Caco-2 (cell line): ENCODE results near the gene OR8G5. TPM values are rescaled to one million over a fixed set of nuclear protein-coding genes. Genes with fewer than 3 reads are reported as not detected.

Source experiments
- BruUV-seq: library from RNA; stranded (reverse); fragments of 400-500 nt; replicated peaks from 2 replicates; lab custom pipeline; 2021; lab: Mats Ljungman, UMichigan
- CTCF ChIA-PET: fragments of 300-600 bp; sonication (Branson Sonifier 250); formaldehyde crosslinking; loops from one replicate; lab custom pipeline; 2022; ENCODE audit warnings: antibody characterized with exemption; lab: Charles Lee
- POLR2A ChIA-PET: fragments of 300-600 bp; sonication (Branson Sonifier 250); formaldehyde crosslinking; loops from one replicate; lab custom pipeline; 2022; ENCODE audit warnings: antibody characterized with exemption; lab: Charles Lee
- DNase-seq, 2 experiments: peaks; one replicate each; pipeline versions ENCODE4 v3.0.0 to v3.0.0-alpha.2; 2020 to 2022
- H3K27me3 ChIP-seq: replicated peaks from 2 replicates; pipeline ENCODE4 v1.6.0; 2011; ENCODE audit warnings: low read length; ENCODE audit not compliant: control insufficient read depth, insufficient read depth
- H3K36me3 ChIP-seq: 2 replicates; pipeline ENCODE4 v1.5.1; 2011; ENCODE audit warnings: low read length; ENCODE audit not compliant: control insufficient read depth, insufficient read depth
- H3K4me1 ChIP-seq: fragments of 250-450 bp; sonication (Bioruptor Pico); 2 replicates; pipeline ENCODE4 v1.5.1; 2020; ENCODE audit warnings: mild to moderate bottlenecking
- H3K4me3 ChIP-seq: 2 replicates; pipeline ENCODE4 v1.5.1; 2011; ENCODE audit warnings: low read depth, mild to moderate bottlenecking, control low read depth, low read length
- H3K9me3 ChIP-seq: fragments of 250-450 bp; sonication (Bioruptor Pico); 2 replicates; pipeline ENCODE4 v1.5.1; 2020; ENCODE audit warnings: mild to moderate bottlenecking, moderate library complexity
- H3K27ac Mint-ChIP-seq: one replicate; pipeline ENCODE4 v1.8.0; 2022; ENCODE audit warnings: mixed read lengths; ENCODE audit not compliant: unreplicated experiment
- H3K27me3 Mint-ChIP-seq: one replicate; pipeline ENCODE4 v1.8.0; 2022; ENCODE audit warnings: mixed read lengths; ENCODE audit not compliant: insufficient read depth, unreplicated experiment
- H3K36me3 Mint-ChIP-seq: one replicate; pipeline ENCODE4 v1.8.0; 2022; ENCODE audit warnings: mild to moderate bottlenecking, mixed read lengths; ENCODE audit not compliant: insufficient read depth, unreplicated experiment
- H3K4me1 Mint-ChIP-seq: one replicate; pipeline ENCODE4 v1.8.0; 2022; ENCODE audit warnings: low read depth, mixed read lengths; ENCODE audit not compliant: unreplicated experiment
- H3K4me3 Mint-ChIP-seq: one replicate; pipeline ENCODE4 v1.8.0; 2022; ENCODE audit warnings: mild to moderate bottlenecking, moderate library complexity, mixed read lengths; ENCODE audit not compliant: unreplicated experiment
- H3K9me3 Mint-ChIP-seq: one replicate; pipeline ENCODE4 v1.8.0; 2022; ENCODE audit warnings: mixed read lengths; ENCODE audit not compliant: unreplicated experiment
- intact Hi-C: fragments of 100-400 bp; cut with micrococcal nuclease; formaldehyde crosslinking; loops from one replicate; pipeline ENCODE4 v1.10.0; 2022; ENCODE audit not compliant: unreplicated experiment
- total RNA-seq: library from RNA; stranded (reverse); gene quantifications from 2 replicates; pipeline ENCODE4 v1.2.3, GENCODE V29; 2022
- TF ChIP-seq, protein P1 (sequence below), 2 experiments: fragments of 200-600 bp in 1 of 2; IDR thresholded peaks; 1 replicate in 1 of 2; 2 replicates in 1 of 2; pipeline versions ENCODE4 v1.5.1 to v1.8.0; 2011 to 2022; ENCODE audit warnings: antibody characterized with exemption in 1 of 2, control low read depth in 1 of 2, inconsistent platforms in 1 of 2, low read depth in 1 of 2, low read length in 1 of 2, mild to moderate bottlenecking in 1 of 2, moderate library complexity in 1 of 2; ENCODE audit not compliant: insufficient read depth in 1 of 2, severe bottlenecking in 1 of 2, unreplicated experiment in 1 of 2

The OR8G5 gene
- total RNA-seq, 1 experiment from 2014 or later = not detected

DNA sequence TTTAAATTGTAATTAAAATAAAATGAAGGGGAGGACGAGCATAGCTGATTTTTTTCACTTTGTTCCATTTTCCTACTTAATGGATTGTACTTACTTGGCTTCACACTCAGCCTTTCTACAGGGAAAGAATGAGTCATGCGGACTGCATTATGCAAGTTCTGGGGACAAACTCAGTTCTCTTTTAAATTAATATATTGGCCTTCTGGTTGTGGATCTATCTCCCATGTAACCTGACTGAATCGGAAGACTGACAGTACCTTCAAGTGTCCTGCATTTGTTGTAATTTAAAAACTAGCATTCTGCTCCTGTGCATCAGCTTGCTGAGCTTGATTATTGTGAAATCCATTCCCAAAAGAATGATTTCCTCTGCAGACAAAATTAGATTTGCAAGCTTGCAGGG is 45.4 kb downstream of the OR8G5 start:
- intact Hi-C loops = loop anchor here (5.0 kb wide), 1 partner anchor 1669 kb away; no protein-coding TSS in a partner anchor
- H3K27me3 ChIP-seq = no peaks in the 10 kb centered on the region
- no peak for DNase-seq
- H3K4me3 ChIP-seq = no peak overlapping the region
- H3K36me3 ChIP-seq = no peaks in the 10 kb centered on the region
- Mint-ChIP-seq H3K4me3 (no peak overlapping the region), H3K36me3 (no peaks in the 10 kb centered on the region), H3K4me1 (no peaks in the 10 kb centered on the region), H3K27me3 (peaks cover 17% of the 10 kb centered on the region), H3K27ac (no peak overlapping the region), H3K9me3 (no peaks in the 10 kb centered on the region)
- TF ChIP-seq, protein P1, sequence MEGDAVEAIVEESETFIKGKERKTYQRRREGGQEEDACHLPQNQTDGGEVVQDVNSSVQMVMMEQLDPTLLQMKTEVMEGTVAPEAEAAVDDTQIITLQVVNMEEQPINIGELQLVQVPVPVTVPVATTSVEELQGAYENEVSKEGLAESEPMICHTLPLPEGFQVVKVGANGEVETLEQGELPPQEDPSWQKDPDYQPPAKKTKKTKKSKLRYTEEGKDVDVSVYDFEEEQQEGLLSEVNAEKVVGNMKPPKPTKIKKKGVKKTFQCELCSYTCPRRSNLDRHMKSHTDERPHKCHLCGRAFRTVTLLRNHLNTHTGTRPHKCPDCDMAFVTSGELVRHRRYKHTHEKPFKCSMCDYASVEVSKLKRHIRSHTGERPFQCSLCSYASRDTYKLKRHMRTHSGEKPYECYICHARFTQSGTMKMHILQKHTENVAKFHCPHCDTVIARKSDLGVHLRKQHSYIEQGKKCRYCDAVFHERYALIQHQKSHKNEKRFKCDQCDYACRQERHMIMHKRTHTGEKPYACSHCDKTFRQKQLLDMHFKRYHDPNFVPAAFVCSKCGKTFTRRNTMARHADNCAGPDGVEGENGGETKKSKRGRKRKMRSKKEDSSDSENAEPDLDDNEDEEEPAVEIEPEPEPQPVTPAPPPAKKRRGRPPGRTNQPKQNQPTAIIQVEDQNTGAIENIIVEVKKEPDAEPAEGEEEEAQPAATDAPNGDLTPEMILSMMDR (IDR thresholded peaks at IDR 0.05; ENCODE audit: insufficient read depth in 1 of 2, low read depth in 1 of 2, low read length in 1 of 2, severe bottlenecking in 1 of 2, unreplicated experiment in 1 of 2) = no peak
- no peaks in the 10 kb centered on the region for H3K9me3 ChIP-seq
- no TSS peak for BruUV-seq
- CTCF ChIA-PET = no interaction called here
- POLR2A ChIA-PET = no interaction called here
- no peaks in the 10 kb centered on the region; the same call in 1 of the 2 replicates for H3K4me1 ChIP-seq

DNA sequence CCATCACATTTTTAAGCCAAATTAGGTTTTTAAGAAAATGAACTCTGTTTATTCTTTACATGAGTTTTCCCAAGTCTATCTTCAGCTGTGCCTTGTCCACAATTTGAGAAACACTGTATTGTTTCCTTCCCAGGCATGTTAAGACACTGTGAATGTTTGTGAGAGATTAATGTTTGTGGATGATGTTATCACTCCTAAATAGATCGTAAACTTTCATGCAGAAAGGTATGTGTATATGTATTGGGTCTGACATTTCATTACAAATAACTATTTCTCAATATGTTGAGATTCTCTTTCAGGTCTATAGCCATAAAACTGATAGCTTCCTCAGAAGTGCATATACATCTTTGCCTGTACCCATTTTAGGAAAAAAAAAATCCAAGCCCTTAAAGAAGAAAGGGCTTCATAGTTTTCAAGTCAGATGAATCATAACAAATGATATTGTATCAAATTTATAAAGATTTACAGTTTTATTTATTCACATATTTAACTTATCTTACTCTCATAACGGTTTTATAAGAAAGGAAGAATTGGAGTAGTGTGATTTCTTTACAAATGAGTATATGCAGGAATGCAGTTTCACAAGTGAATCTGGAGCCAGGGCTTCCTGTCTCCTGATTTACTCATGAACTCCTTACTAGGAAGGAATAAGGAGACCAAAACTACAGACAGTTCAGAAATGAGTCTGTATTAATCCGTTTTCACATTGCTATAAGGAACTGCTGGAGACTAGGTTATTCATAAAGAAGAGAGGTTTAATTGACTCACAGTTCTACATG is 46.4 kb downstream of the OR8G5 start:
- Mint-ChIP-seq H3K27me3 (peaks cover 20% of the 10 kb centered on the region), H3K4me3 (no peak overlapping the region), H3K9me3 (no peaks in the 10 kb centered on the region), H3K36me3 (no peaks in the 10 kb centered on the region), H3K27ac (no peak overlapping the region), H3K4me1 (no peaks in the 10 kb centered on the region)
- TF ChIP-seq, protein P1 (IDR thresholded peaks at IDR 0.05; ENCODE audit: insufficient read depth in 1 of 2, low read depth in 1 of 2, low read length in 1 of 2, severe bottlenecking in 1 of 2, unreplicated experiment in 1 of 2) = no peak
- intact Hi-C loops = loop anchor here (5.0 kb wide), 1 partner anchor 1670 kb away; no protein-coding TSS in a partner anchor
- Histone ChIP-seq H3K4me1 (no peaks in the 10 kb centered on the region; the same call in 1 of the 2 replicates), H3K9me3 (no peaks in the 10 kb centered on the region), H3K36me3 (no peaks in the 10 kb centered on the region), H3K27me3 (no peaks in the 10 kb centered on the region), H3K4me3 (no peak overlapping the region)
- POLR2A ChIA-PET = no interaction called here
- CTCF ChIA-PET = no interaction called here
- no peak for DNase-seq
- BruUV-seq = no TSS peak

DNA sequence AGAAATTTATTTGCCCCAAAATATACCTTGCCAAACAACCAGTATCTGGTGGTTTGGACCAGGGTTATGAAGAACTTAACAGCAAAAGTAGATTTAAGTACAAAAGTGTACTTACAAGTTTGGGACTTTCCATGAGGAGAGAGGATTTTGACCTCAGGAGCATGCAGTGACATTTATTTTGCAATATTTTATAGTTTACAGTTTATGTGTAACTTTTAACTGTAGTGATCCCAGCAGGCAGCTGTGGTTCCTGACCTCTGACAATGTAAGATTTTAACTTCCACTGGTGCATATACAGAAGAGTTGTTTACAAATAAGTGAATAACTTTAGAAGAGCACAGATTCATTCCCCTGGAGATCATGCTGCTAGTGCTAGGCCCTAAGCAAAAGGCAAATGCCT is 50.9 kb downstream of the OR8G5 start:
- no peak overlapping the region for H3K4me3 ChIP-seq
- Mint-ChIP-seq H3K27ac (no peak overlapping the region), H3K36me3 (no peaks in the 10 kb centered on the region), H3K4me1 (no peaks in the 10 kb centered on the region), H3K9me3 (no peaks in the 10 kb centered on the region), H3K27me3 (peaks cover 22% of the 10 kb centered on the region), H3K4me3 (no peak overlapping the region)
- TF ChIP-seq, protein P1 (IDR thresholded peaks at IDR 0.05; ENCODE audit: insufficient read depth in 1 of 2, low read depth in 1 of 2, low read length in 1 of 2, severe bottlenecking in 1 of 2, unreplicated experiment in 1 of 2) = no peak
- H3K4me1 ChIP-seq = no peaks in the 10 kb centered on the region
- intact Hi-C loops = no loop called here
- no TSS peak for BruUV-seq
- 0 out of 2 replicates have a peak, but pooled peaks cover 3% of the 10 kb centered on the region for H3K27me3 ChIP-seq
- ChIA-PET POLR2A (no interaction called here), CTCF (no interaction called here)
- no peaks in the 10 kb centered on the region for H3K9me3 ChIP-seq
- no peaks in the 10 kb centered on the region for H3K36me3 ChIP-seq
- DNase-seq = no peak
